IMR-90 (cell line): ENCODE results near the gene KIF25. TPM values are rescaled to one million over a fixed set of nuclear protein-coding genes. Genes with fewer than 3 reads are reported as not detected.
A peak's percentile ranks its signal among the peaks of the same experiment; 100 is the strongest.

Experiments used
- ATAC-seq: fragments of 200-7000 bp; cut with Tn5 transposase; 2 replicates; pipeline ENCODE4 v1.9.1; 2020; ENCODE audit warnings: low read depth, mild to moderate bottlenecking, moderate library complexity
- BruUV-seq: library from RNA; stranded (reverse); fragments of 400-500 nt; replicated peaks from 2 replicates; lab custom pipeline; 2021; lab: Mats Ljungman, UMichigan
- CTCF ChIA-PET: fragments of 300-600 bp; formaldehyde crosslinking; extraction: SDS; loops from one replicate; lab custom pipeline; 2021; ENCODE audit warnings: antibody characterized with exemption; lab: Yijun Ruan, JAX
- POLR2A ChIA-PET: fragments of 300-600 bp; sonication (Branson Sonifier 250); formaldehyde crosslinking; loops from one replicate; lab custom pipeline; 2022; ENCODE audit warnings: antibody characterized with exemption; ENCODE audit not compliant: unreplicated experiment; lab: Charles Lee
- DNase-seq: peaks from one replicate; pipeline ENCODE4 v3.0.0; 2013
- H2AFZ ChIP-seq: replicated peaks from 2 replicates; pipeline ENCODE3; 2013; ENCODE audit warnings: low read length, mild to moderate bottlenecking; ENCODE audit not compliant: poor library complexity
- H2AK5ac ChIP-seq: 2 replicates; pipeline ENCODE4 v1.6.1; 2013; ENCODE audit warnings: low read depth, low read length, inconsistent platforms
- H2AK9ac ChIP-seq: replicated peaks from 2 replicates; pipeline ENCODE3; 2013; ENCODE audit warnings: mild to moderate bottlenecking, low read depth, low read length, moderate library complexity; ENCODE audit not compliant: poor library complexity
- H2BK120ac ChIP-seq: 2 replicates; pipeline ENCODE4 v1.6.1; 2013; ENCODE audit warnings: low read depth, low read length, inconsistent platforms
- H2BK15ac ChIP-seq: 3 replicates; pipeline ENCODE4 v1.6.1; 2013; ENCODE audit warnings: low read depth, low read length, inconsistent platforms
- H2BK20ac ChIP-seq: 2 replicates; pipeline ENCODE4 v1.6.1; 2013; ENCODE audit warnings: low read depth, mild to moderate bottlenecking, inconsistent platforms, low read length, moderate library complexity
- H2BK5ac ChIP-seq: 2 replicates; pipeline ENCODE4 v1.6.1; 2013; ENCODE audit warnings: mild to moderate bottlenecking, low read depth, low read length, inconsistent platforms; ENCODE audit not compliant: poor library complexity, severe bottlenecking
- H3K14ac ChIP-seq: replicated peaks from 2 replicates; pipeline ENCODE4 v1.6.1; 2013; ENCODE audit warnings: low read depth, low read length, inconsistent platforms
- H3K18ac ChIP-seq: 2 replicates; pipeline ENCODE4 v1.6.1; 2013; ENCODE audit warnings: low read depth, low read length, control low read depth
- H3K23ac ChIP-seq: 2 replicates; pipeline ENCODE4 v1.6.1; 2013; ENCODE audit warnings: low read depth, low read length, inconsistent platforms
- H3K27ac ChIP-seq: 2 replicates; pipeline ENCODE4 v1.5.1; 2013; ENCODE audit warnings: mild to moderate bottlenecking, control low read depth, low read length; ENCODE audit not compliant: insufficient read depth
- H3K27me3 ChIP-seq: 2 replicates; pipeline ENCODE4 v1.6.1; 2013; ENCODE audit warnings: low read length; ENCODE audit not compliant: control insufficient read depth, insufficient read depth
- H3K36me3 ChIP-seq: 2 replicates; pipeline ENCODE4 v1.6.1; 2013; ENCODE audit warnings: low read length, mixed read lengths; ENCODE audit not compliant: control insufficient read depth, insufficient read depth
- H3K4ac ChIP-seq: 2 replicates; pipeline ENCODE4 v1.6.1; 2013; ENCODE audit warnings: low read depth, low read length, inconsistent platforms
- H3K4me1 ChIP-seq: 2 replicates; pipeline ENCODE4 v1.6.1; 2013; ENCODE audit warnings: low read length, mixed read lengths; ENCODE audit not compliant: control insufficient read depth, insufficient read depth
- H3K4me2 ChIP-seq: 2 replicates; pipeline ENCODE4 v1.6.1; 2013; ENCODE audit warnings: low read depth, mild to moderate bottlenecking, control low read depth, low read length, moderate library complexity
- H3K4me3 ChIP-seq: 2 replicates; pipeline ENCODE4 v1.5.1; 2013; ENCODE audit warnings: low read depth, mild to moderate bottlenecking, control low read depth, low read length, moderate library complexity; ENCODE audit not compliant: insufficient read depth
- H3K56ac ChIP-seq: 2 replicates; pipeline ENCODE4 v1.6.1; 2013; ENCODE audit warnings: low read length, inconsistent platforms; ENCODE audit not compliant: insufficient read depth; ENCODE audit errors: extremely low read depth
- H3K79me1 ChIP-seq, 2 experiments: 2 replicates each; pipeline ENCODE4 v1.6.1; 2013; ENCODE audit warnings: low read length in 2 of 2, inconsistent platforms in 1 of 2, low read depth in 1 of 2
- H3K9ac ChIP-seq: 2 replicates; pipeline ENCODE4 v1.6.1; 2013; ENCODE audit warnings: low read depth, low read length, control low read depth
- H3K9me1 ChIP-seq: 2 replicates; pipeline ENCODE4 v1.6.1; 2013; ENCODE audit warnings: low read length, inconsistent platforms; ENCODE audit not compliant: insufficient read depth
- H3K9me3 ChIP-seq: 2 replicates; pipeline ENCODE4 v1.6.1; 2013; ENCODE audit warnings: low read length; ENCODE audit not compliant: control insufficient read depth, insufficient read depth
- H4K20me1 ChIP-seq: 2 replicates; pipeline ENCODE4 v1.6.1; 2013; ENCODE audit warnings: low read length, inconsistent platforms; ENCODE audit not compliant: insufficient read depth
- H4K5ac ChIP-seq: 2 replicates; pipeline ENCODE4 v1.6.1; 2013; ENCODE audit warnings: mild to moderate bottlenecking, low read depth, low read length, control low read depth
- H4K8ac ChIP-seq, 2 experiments: 2 replicates each; pipeline ENCODE4 v1.6.1; 2013; ENCODE audit warnings: low read depth in 2 of 2, low read length in 2 of 2, control low read depth in 1 of 2, inconsistent platforms in 1 of 2
- H4K91ac ChIP-seq: 2 replicates; pipeline ENCODE4 v1.6.1; 2013; ENCODE audit warnings: low read depth, low read length, inconsistent platforms; ENCODE audit not compliant: insufficient read depth
- BHLHE40 ChIP-seq: fragments of 150-350 bp; IDR thresholded peaks from 2 replicates; pipeline ENCODE4 v1.6.1; 2016; ENCODE audit warnings: mild to moderate bottlenecking, low read depth, low read length
- CEBPB ChIP-seq: IDR thresholded peaks from 2 replicates; pipeline ENCODE4 v1.6.1; 2012; ENCODE audit warnings: low read depth, low read length, improper control_type of control experiment
- CHD1 ChIP-seq: IDR thresholded peaks from 2 replicates; pipeline ENCODE4 v1.6.1; 2012; ENCODE audit warnings: low read depth, low read length, improper control_type of control experiment
- CTCF ChIP-seq: conservative IDR thresholded peaks from 2 replicates; pipeline ENCODE4 v1.5.1; 2012; ENCODE audit warnings: mild to moderate bottlenecking, low read depth, low read length, improper control_type of control experiment
- ELK1 ChIP-seq: fragments of 150-350 bp; IDR thresholded peaks from 2 replicates; pipeline ENCODE4 v1.6.1; 2016; ENCODE audit warnings: low read depth, mild to moderate bottlenecking, low read length, moderate library complexity, borderline replicate concordance
- FOS ChIP-seq: fragments of 150-350 bp; IDR thresholded peaks from 2 replicates; pipeline ENCODE4 v1.6.1; 2016; ENCODE audit warnings: low read depth, low read length
- MAFK ChIP-seq: IDR thresholded peaks from 2 replicates; pipeline ENCODE4 v1.6.1; 2012; ENCODE audit warnings: low read depth, low read length, improper control_type of control experiment
- MAZ ChIP-seq: IDR thresholded peaks from 2 replicates; pipeline ENCODE4 v1.6.1; 2012; ENCODE audit warnings: low read depth, mild to moderate bottlenecking, low read length, improper control_type of control experiment, moderate library complexity, borderline replicate concordance
- MXI1 ChIP-seq: IDR thresholded peaks from 2 replicates; pipeline ENCODE4 v1.6.1; 2012; ENCODE audit warnings: low read depth, mild to moderate bottlenecking, low read length, moderate library complexity, borderline replicate concordance
- NFE2L2 ChIP-seq: fragments of 150-350 bp; IDR thresholded peaks from 2 replicates; pipeline ENCODE4 v1.6.1; 2016; ENCODE audit warnings: low read depth, mild to moderate bottlenecking, low read length
- POLR2A ChIP-seq: IDR thresholded peaks from 2 replicates; pipeline ENCODE4 v1.6.1; 2012; ENCODE audit warnings: mild to moderate bottlenecking, low read depth, low read length
- RAD21 ChIP-seq: IDR thresholded peaks from 2 replicates; pipeline ENCODE4 v1.6.1; 2012; ENCODE audit warnings: low read length, improper control_type of control experiment
- RCOR1 ChIP-seq: IDR thresholded peaks from 2 replicates; pipeline ENCODE4 v1.6.1; 2012; ENCODE audit warnings: mild to moderate bottlenecking, low read length, improper control_type of control experiment; ENCODE audit not compliant: insufficient replicate concordance
- SMC3 ChIP-seq: fragments of 150-350 bp; IDR thresholded peaks from 2 replicates; pipeline ENCODE4 v1.6.1; 2016; ENCODE audit warnings: low read depth, mild to moderate bottlenecking, antibody characterized with exemption, low read length, moderate library complexity
- USF2 ChIP-seq: fragments of 150-350 bp; IDR thresholded peaks from 2 replicates; pipeline ENCODE4 v1.6.1; 2017; ENCODE audit warnings: mild to moderate bottlenecking, antibody characterized with exemption, low read length, low read depth
- WGBS, 2 experiments: methylation state at CpG; one replicate each; pipeline versions ENCODE4 v1.1.5 to v1.1.7; 2013; ENCODE audit warnings: missing lambda C conversion rate in 2 of 2; ENCODE audit not compliant: insufficient read length in 1 of 2; ENCODE audit errors: extremely low coverage in 2 of 2; 5-methylcytosine and 5-hydroxymethylcytosine counted together
- dilution Hi-C: fragments of 300-500 bp; cut with HindIII; formaldehyde crosslinking; loops from one replicate; pipeline ENCODE4 v1.14.3; 2018; ENCODE audit warnings: low sequenced_read_pairs; ENCODE audit not compliant: unreplicated experiment
- in situ Hi-C: fragments of 300-500 bp; cut with MboI; formaldehyde crosslinking; loops from 3 replicates; pipeline ENCODE4 v1.14.3; 2019; ENCODE audit warnings: low sequenced_read_pairs, inconsistent platforms, mixed read lengths
- intact Hi-C: fragments of 100-400 bp; cut with micrococcal nuclease; formaldehyde crosslinking; loops from 2 replicates; pipeline ENCODE4 v1.10.0; 2022
- polyA plus RNA-seq, 3 experiments: library from polyadenylated mRNA; depleted of rRNA; stranded (reverse); fragments of >200 nt; gene quantifications; 2 replicates each; pipeline ENCODE4 v1.2.3, GENCODE V29; 2012; ENCODE audit warnings: low replicate concordance in 1 of 3
- total RNA-seq: library from RNA; depleted of rRNA; stranded (reverse); fragments of >200 nt; gene quantifications from 2 replicates; pipeline ENCODE4 v1.2.3, GENCODE V29; 2012

The KIF25 gene
- total and polyA plus RNA-seq, 2 of the 4 experiments (the other 2 are of a cell fraction), result not detected

- Histone ChIP-seq H3K4me2 (no peak overlapping the region), H3K4me3 (no peak overlapping the region), H3K36me3 (no peaks in the 10 kb centered on the region), H2AK9ac (peak overlapping the region; percentile 28), H3K14ac (no peak overlapping the region), H2BK20ac (no peak overlapping the region), H3K9me3 (no peaks in the 10 kb centered on the region), H4K5ac (no peak overlapping the region), H3K9me1 (no peaks in the 10 kb centered on the region), H3K9ac (no peak overlapping the region), H3K79me1 (no peaks in the 10 kb centered on the region), H4K8ac (no peak overlapping the region), H4K91ac (no peak overlapping the region), H3K56ac (no peak overlapping the region), H3K27me3 (no peaks in the 10 kb centered on the region; the same call in 1 of the 2 replicates), H2BK5ac (no peak overlapping the region), H2AK5ac (no peak overlapping the region), H4K20me1 (no peaks in the 10 kb centered on the region), H3K23ac (no peak overlapping the region), H2BK15ac (no peak overlapping the region), H3K18ac (no peak overlapping the region), H3K4me1 (0 out of 2 replicates have a peak, but pooled peaks cover 1% of the 10 kb centered on the region), H3K4ac (no peak overlapping the region), H3K27ac (no peak overlapping the region), H2BK120ac (no peak overlapping the region), H2AFZ (no peak overlapping the region)
- intact Hi-C loops, result no loop called here
- no TSS peak for BruUV-seq
- dilution Hi-C loops, result no loop called here
- DNase-seq (no peak), ATAC-seq (no peak)
- in situ Hi-C loops, result no loop called here
- ChIA-PET POLR2A (no interaction called here), CTCF (interaction anchor here (1.6 kb wide), 1 partner anchor 59 kb away, joined by 7 read pairs; no protein-coding TSS in a partner anchor)
- 83% methylated on average over 10 of the region's 30 CpGs; no CpG with 5 or more reads in 1 of the 2 experiments for WGBS, 2 experiments
- TF ChIP-seq ELK1 (no peak), SMC3 (no peak), RCOR1 (no peak), MAFK (no peak), FOS (no peak), USF2 (no peak), MAZ (no peak), CHD1 (no peak), CEBPB (no peak), CTCF (no peak), NFE2L2 (no peak), RAD21 (no peak), MXI1 (no peak), BHLHE40 (no peak), POLR2A (no peak)
Observed at GRCh38 chr6:168058691-168059551, 61.5 kb downstream of the KIF25 start.
